Suppressor macrophage treated with lipopolysaccharide for 4 hours (primary cell): ENCODE data around the gene FZD8.
"Not testable (repeated sequence)": the region's sequence is repeated elsewhere in the genome, so short reads cannot be mapped to it uniquely, and the experiment has no call there.

ENCODE experiments used
- DNase-seq: peaks from one replicate; pipeline ENCODE4 v3.0.0-alpha.2; 2020

The FZD8 gene, protein sequence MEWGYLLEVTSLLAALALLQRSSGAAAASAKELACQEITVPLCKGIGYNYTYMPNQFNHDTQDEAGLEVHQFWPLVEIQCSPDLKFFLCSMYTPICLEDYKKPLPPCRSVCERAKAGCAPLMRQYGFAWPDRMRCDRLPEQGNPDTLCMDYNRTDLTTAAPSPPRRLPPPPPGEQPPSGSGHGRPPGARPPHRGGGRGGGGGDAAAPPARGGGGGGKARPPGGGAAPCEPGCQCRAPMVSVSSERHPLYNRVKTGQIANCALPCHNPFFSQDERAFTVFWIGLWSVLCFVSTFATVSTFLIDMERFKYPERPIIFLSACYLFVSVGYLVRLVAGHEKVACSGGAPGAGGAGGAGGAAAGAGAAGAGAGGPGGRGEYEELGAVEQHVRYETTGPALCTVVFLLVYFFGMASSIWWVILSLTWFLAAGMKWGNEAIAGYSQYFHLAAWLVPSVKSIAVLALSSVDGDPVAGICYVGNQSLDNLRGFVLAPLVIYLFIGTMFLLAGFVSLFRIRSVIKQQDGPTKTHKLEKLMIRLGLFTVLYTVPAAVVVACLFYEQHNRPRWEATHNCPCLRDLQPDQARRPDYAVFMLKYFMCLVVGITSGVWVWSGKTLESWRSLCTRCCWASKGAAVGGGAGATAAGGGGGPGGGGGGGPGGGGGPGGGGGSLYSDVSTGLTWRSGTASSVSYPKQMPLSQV

GRCh38 chr10:35642035-35642792 is at the start of gene FZD8:
TSS of gene FZD8 (minus strand) at chr10:35642296. CDS start at chr10:35641429, 867 bp downstream.
- peak; percentile 90 for DNase-seq

- no peak for DNase-seq
These were observed 49.6 kb upstream of the FZD8 start for GRCh38 chr10:35691522-35692236.

DNA sequence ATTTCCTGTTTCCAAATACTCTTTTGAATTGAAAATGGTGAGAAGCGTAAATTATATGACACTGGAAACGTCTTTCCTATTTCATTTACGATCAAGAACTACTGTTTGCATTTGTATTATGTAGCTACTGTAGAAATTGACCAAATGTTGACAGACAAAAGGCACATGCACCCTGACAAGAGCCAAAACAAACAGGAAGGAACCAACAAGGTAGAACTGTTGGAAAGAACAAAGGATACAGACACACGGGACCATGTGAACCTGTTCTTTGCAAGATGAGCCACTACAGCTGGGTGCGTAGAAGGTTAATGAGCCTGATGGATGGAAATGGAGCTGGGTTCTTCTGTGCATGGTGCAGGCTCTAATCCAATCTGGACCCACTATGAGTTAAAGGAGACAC is 48.4 kb upstream of the FZD8 start:
- no peak for DNase-seq

DNA sequence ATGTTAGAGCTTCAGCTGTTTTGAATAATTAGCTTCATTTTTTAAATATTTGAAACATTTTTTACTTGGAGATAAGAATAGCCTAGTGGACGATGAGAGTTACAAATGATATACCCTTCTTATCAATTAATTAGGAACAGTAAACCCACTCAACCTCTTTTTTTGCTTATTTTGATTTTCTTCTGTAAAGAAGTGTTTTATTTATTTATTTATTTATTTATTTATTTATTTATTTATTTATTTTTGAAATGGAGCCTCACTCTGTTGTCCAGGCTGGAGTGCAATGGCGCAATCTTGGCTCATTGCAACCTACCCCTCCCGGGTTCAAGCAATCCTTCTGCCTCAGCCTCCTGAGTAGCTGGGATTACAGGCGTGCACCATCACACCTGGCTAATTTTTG is 43.8 kb upstream of the FZD8 start:
- DNase-seq = not testable (repeated sequence)

GRCh38 chr10:35685402-35685801 is 43.3 kb upstream of the FZD8 start:
- DNase-seq = no peak

GRCh38 chr10:35684586-35684985 is 42.5 kb upstream of the FZD8 start:
- DNase-seq = no peak

GRCh38 chr10:35675846-35676245 is 33.8 kb upstream of the FZD8 start:
- no peak for DNase-seq

- no peak for DNase-seq
These were observed 32.7 kb upstream of the FZD8 start for GRCh38 chr10:35674843-35675242.

DNA sequence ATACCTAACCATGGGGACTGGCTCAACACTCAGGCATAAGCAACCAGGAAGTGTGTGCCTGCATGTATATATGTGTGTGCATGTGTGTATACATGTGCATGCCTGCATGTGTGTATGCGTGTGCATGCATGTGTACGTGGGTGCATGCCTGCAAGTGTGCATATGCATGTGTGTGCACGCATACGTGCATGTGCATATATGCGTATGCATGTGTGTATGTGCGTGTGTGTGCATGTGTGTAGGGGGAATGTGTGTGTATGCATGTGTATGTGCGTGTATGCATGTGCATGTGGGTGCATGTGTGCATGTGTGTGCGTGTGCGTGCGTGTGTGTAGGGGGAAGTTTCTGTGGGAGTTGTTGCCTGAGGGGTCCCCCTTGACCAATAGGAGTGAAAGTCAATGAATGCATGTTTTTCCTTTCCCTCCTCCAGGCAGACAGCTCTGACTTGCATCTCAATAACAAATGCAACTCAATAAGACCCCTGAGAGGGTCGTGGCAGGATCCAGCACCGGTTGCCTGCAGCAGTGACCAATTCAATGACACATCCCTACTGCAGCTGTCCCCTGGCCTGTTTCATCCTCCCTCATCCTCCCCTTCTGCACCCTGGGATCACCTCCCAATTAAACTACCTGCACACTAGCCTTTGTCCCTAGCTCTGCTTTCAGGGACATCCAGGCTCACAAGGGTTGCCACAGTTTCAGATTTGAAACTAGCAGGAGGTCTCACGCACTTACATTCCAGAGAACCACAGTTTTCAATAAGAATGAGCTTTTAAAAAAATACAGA is 27.0 kb upstream of the FZD8 start:
- no peak for DNase-seq

DNA sequence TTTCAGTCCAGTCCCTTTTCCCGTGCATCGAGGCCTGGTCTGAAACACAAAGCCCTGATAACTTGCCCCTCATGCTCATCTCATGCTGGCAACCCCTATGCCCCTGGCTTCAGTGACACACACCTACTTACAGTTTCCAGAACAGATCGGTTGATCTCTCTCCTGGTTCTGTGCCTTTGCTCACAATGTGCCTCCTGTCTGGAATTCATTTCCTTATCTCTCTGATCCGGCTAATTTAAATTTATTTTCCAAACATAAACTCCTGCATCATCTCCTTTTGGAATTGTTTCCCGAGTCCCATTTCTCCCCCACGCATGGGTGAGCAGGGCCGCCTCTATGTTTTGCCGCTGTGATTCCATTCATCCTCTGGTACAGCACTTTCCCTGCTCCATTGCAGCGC is 25.9 kb upstream of the FZD8 start:
- DNase-seq = no peak

GRCh38 chr10:35667270-35667889 is 25.3 kb upstream of the FZD8 start:
- DNase-seq = no peak

- DNase-seq = no peak
These were observed 19.1 kb upstream of the FZD8 start for GRCh38 chr10:35661236-35661635.

DNA sequence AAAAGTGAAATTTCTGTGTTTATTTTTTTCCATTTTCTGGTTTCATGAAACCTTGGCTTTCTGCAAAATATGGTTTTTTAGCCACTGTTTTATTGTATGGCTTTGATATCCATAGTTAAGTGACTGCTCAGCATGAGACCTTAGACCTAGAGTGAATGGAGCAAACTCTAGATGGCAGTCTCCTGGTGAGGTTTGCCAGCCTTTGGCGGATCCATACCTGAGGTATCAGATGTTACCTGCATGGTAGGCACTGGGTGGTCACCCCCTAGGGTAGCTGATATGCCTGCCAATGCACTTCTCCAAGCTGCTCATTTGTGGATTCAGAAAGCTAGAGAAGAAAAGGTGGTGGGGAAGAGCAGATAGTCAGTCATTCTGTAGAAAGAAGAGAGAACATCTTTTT is 17.4 kb upstream of the FZD8 start:
- no peak for DNase-seq

DNA sequence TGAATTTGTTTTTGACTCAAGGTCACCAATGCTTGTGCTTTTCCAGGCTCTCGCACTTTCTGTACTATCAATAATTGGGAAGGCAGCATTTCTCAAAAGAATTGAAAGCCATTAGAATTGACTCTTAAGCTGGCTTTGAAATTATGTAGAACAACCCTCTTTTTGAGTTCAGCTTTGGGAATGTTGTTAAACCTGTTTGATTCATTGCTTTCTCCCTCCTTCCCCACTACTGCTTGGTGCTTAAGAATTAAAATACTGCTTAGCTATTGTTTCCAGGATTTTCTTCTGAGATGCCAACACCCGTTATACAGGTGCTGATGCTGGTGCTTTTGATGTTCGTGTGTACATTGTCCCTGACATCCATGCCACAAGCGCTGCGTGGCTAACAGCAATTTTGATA is 15.5 kb upstream of the FZD8 start:
- no peak for DNase-seq

GRCh38 chr10:35652824-35653223 is 10.7 kb upstream of the FZD8 start:
- DNase-seq = no peak

- DNase-seq = no peak
These were observed 8.8 kb upstream of the FZD8 start for GRCh38 chr10:35650894-35651293.

DNA sequence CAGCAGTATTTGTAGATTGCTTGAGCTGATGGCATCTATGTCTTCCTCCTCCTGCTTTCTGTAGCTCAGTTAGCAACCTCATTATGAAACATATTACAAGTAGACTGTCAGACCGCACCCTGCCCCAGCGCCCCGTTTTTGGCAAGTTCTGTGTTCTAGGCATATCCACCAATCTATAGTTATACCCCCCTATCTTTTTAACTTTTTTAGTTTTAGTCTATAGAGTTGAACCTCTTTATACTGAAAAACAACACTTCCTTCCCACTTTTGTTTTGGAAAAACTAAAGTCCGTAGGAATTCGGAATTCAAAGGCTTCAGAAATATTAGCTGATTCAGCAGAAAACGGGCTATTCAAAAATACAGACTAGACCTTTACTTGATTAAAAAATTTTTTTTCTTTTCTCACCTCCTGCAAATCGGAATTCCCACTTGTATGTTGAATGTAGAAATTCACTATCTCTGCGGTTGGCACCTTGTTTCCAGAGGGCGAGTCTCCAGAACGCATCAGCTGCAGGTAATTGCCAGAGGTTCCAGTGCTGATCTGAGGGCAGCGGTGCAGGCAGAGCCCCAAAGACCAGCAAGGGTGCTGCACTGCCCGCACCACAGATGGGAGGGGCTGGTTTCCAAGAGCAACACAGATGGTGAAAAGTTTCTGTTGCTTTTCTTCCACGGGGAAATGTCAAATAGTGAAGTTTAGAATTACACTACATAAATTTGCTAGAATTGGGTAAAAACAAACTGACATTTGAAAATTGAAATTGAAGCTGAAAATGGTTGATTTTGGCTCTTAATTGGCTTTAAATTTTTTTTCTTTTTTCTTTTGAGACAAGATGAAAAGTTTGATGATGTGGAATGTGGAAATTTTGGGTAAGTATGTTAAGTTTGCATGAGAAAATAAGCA is 2.2 kb upstream of the FZD8 start:
- no peak for DNase-seq

- peak; percentile 21 for DNase-seq
These were observed 1.3 kb upstream of the FZD8 start for GRCh38 chr10:35643151-35644049.

- no peak for DNase-seq
These were observed 658 bp upstream of the FZD8 start for GRCh38 chr10:35642793-35643114.

DNA sequence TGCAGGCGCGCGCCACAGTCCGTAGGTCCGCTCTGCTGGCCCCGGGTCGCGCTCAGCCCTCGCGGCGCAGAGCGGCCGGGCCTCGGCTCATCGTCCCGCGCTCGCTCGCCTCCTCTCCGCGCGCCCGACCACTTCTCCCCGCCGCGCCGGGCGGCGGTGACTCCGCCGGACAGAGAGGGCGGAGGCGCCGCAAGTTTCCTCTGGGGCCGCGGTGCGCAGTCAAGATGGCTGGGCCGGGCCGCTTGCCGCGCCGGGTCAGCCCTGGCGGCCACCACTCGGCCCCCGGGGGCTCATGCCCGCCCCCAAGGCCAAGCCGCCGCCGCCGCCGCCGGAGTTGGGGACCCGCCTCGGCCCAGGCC is 441 bp downstream of the FZD8 start:
- DNase-seq = peak; percentile 35
